Measurements from ENCODE around the gene COL4A1.

Gene COL4A1

DNA sequence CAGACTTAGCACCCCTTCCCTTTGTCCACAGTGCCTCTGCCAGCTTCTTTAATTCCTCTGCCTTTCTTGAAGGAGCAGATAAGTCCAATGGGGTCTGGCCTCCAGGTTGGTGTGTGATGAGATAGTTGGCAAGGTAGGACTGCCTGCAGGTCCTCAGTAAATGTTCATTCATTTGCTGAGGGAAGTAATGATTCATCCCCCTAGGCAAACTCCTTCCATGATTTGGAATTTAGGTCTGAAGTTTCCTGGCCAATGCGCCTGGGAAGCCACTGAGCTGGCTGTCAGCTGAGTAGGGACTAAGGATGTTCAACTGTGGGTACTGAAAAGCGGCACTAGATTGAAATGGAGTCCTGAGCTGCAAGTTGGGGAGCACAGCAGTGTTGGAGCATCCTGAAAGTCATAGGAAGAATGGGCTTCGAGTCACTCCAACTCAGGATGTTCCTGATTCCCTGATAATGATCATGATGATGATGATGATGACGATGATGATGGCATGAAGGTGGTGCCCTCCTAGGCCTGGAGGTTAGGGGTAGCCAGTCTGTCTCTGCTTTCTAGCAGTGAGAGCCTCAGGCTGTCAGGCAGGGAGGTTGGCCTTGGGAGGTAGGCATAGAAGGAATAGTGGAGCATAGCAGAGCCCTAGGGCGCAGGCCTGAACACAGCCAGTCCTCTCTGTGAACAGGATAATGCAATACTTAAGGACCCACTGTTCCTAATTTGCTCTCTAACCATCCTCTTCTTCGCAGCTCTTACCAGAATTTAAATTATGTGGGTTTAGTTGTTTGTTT, 44.9 kb upstream of the COL4A1 start:
- DNase-seq (ENCODE audit: low read depth, low spot score), result no peak
- Histone ChIP-seq H3K36me3 (ENCODE audit: insufficient read depth, insufficient read length, low read length) (peaks cover 10% of the 10 kb centered on the region), H3K9me3 (ENCODE audit: insufficient read depth, low read length) (no peaks in the 10 kb centered on the region), H3K4me3 (ENCODE audit: insufficient read length, low read depth) (no peak overlapping the region), H3K9ac (ENCODE audit: insufficient read length, low read depth) (no peak overlapping the region), H3K4me1 (ENCODE audit: insufficient read depth, insufficient read length) (no peaks in the 10 kb centered on the region), H3K27me3 (ENCODE audit: insufficient read depth, insufficient read length) (no peaks in the 10 kb centered on the region)
- no peak for TF ChIP-seq SUZ12 (IDR thresholded peaks at IDR 0.05; ENCODE audit: extremely low read depth, insufficient read depth, insufficient read length)
- no peak for TF ChIP-seq YY1 (IDR thresholded peaks at IDR 0.05; ENCODE audit: insufficient read depth, insufficient read length)
- TF ChIP-seq ZNF274 (IDR thresholded peaks at IDR 0.05; ENCODE audit: low read depth, low read length), result no peak

DNA sequence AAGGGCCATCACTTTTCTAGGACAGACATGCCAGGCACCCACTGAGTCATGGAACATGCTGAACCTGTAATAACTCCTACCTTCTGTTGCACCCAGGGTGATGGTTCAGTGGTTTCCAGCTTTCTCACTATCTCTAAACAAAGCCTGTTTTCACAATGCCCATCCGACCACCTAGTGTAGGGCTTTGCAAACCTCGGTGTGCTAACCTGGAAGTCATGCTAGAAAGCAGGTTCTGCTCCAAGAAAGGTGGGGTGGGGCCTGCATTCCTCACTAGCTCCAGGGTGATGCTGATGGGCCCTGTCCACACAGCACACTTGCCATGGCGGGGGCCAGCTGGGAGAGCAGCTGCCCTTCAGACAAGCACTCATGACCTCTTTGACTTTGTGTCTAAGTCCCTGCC, 43.6 kb upstream of the COL4A1 start:
- H3K9me3 ChIP-seq (ENCODE audit: insufficient read depth, low read length), result no peaks in the 10 kb centered on the region
- DNase-seq (ENCODE audit: low read depth, low spot score), result no peak
- H3K9ac ChIP-seq (ENCODE audit: insufficient read length, low read depth), result no peak overlapping the region
- no peaks in the 10 kb centered on the region for H3K4me1 ChIP-seq (ENCODE audit: insufficient read depth, insufficient read length)
- peaks cover 12% of the 10 kb centered on the region for H3K36me3 ChIP-seq (ENCODE audit: insufficient read depth, insufficient read length, low read length)
- H3K4me3 ChIP-seq (ENCODE audit: insufficient read length, low read depth), result no peak overlapping the region
- no peaks in the 10 kb centered on the region for H3K27me3 ChIP-seq (ENCODE audit: insufficient read depth, insufficient read length)
- no peak for TF ChIP-seq YY1 (IDR thresholded peaks at IDR 0.05; ENCODE audit: insufficient read depth, insufficient read length)
- no peak for TF ChIP-seq ZNF274 (IDR thresholded peaks at IDR 0.05; ENCODE audit: low read depth, low read length)
- no peak for TF ChIP-seq SUZ12 (IDR thresholded peaks at IDR 0.05; ENCODE audit: extremely low read depth, insufficient read depth, insufficient read length)

DNA sequence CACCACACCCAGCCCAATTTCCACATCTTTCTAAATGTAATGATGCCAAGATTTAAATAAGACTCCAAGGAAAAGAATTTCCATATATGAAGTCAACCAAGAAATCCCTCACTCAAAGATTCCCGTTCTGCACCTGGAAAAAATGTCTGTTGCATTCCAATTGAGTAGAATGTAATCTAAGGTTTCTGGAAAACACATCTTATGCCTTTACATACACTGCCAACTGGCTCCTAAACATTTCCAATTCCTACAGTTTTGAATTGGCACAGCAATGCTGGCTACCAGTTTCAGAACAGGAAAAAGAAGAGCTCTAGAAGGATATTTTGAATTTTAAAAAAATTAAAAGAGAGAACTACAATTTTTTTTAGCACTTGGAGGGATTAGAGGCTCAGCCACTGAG, 43.1 kb upstream of the COL4A1 start:
- no peak for TF ChIP-seq ZNF274 (IDR thresholded peaks at IDR 0.05; ENCODE audit: low read depth, low read length)
- TF ChIP-seq YY1 (IDR thresholded peaks at IDR 0.05; ENCODE audit: insufficient read depth, insufficient read length), result no peak
- TF ChIP-seq SUZ12 (IDR thresholded peaks at IDR 0.05; ENCODE audit: extremely low read depth, insufficient read depth, insufficient read length), result no peak
- Histone ChIP-seq H3K36me3 (ENCODE audit: insufficient read depth, insufficient read length, low read length) (peaks cover 16% of the 10 kb centered on the region), H3K4me1 (ENCODE audit: insufficient read depth, insufficient read length) (no peaks in the 10 kb centered on the region), H3K9ac (ENCODE audit: insufficient read length, low read depth) (no peak overlapping the region), H3K9me3 (ENCODE audit: insufficient read depth, low read length) (no peaks in the 10 kb centered on the region), H3K4me3 (ENCODE audit: insufficient read length, low read depth) (no peak overlapping the region), H3K27me3 (ENCODE audit: insufficient read depth, insufficient read length) (no peaks in the 10 kb centered on the region)
- no peak for DNase-seq (ENCODE audit: low read depth, low spot score)

DNA sequence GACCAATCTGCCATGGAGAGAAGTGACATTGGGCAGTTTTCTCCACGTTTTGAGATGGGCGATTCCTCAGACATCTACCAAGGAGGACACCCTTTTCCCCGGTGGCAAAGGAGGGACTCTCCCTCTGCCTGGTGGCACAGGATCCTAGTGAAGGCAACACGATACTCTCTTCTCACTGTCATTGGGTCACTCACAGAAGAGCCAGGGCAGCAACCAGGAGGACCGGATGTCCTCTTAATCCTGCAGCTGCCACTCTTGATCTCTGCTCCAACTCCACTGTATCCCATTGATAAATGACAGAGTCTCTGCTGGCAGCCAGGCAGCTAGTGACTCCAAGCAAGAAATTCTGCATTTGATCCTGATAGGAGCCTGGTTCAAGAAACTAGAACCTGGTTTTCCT, 42.3 kb upstream of the COL4A1 start:
- Histone ChIP-seq H3K36me3 (ENCODE audit: insufficient read depth, insufficient read length, low read length) (peaks cover 17% of the 10 kb centered on the region), H3K4me3 (ENCODE audit: insufficient read length, low read depth) (no peak overlapping the region), H3K9ac (ENCODE audit: insufficient read length, low read depth) (no peak overlapping the region), H3K27me3 (ENCODE audit: insufficient read depth, insufficient read length) (no peaks in the 10 kb centered on the region), H3K9me3 (ENCODE audit: insufficient read depth, low read length) (no peaks in the 10 kb centered on the region; the same call in 1 of the 2 replicates), H3K4me1 (ENCODE audit: insufficient read depth, insufficient read length) (no peaks in the 10 kb centered on the region)
- no peak for DNase-seq (ENCODE audit: low read depth, low spot score)
- TF ChIP-seq YY1 (IDR thresholded peaks at IDR 0.05; ENCODE audit: insufficient read depth, insufficient read length) (no peak), ZNF274 (IDR thresholded peaks at IDR 0.05; ENCODE audit: low read depth, low read length) (no peak), SUZ12 (IDR thresholded peaks at IDR 0.05; ENCODE audit: extremely low read depth, insufficient read depth, insufficient read length) (no peak)

DNA sequence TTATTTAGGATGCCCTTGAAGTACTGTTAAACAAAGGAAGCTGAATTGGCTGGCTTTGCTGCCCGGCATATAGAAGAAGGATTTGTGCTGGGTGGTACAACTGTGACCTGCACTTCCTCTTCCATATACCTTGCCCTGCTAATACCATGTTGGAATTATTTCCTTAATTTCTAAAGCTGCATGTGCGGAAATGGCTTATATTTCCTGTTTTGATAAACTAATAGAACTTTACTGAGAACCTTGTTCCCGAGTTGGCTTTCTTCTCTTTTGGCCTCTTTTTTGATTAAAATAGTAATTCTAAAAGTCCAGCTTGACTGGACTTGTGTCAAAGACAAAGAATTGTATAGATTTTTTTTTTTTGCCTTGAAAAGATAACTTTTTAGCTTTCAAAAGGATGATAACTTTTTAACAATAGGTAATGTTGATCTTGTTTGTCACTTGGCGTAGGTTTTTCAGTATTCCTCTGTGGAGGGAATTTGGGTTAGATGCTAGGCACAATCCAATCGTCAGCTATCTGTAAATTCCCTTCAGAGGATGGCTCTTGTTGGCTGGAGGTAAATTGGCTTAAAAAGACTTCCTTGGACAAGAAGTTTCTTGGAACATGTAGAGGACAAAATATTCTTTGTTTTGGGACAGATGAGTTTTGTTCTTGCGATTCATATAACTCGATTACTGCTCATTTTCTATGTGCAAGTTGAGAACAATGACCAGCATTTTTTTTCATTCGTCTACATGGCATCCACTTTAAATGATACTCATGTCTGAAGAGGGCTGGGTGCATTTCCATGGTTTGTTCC, 41.5 kb upstream of the COL4A1 start:
- Histone ChIP-seq H3K4me1 (ENCODE audit: insufficient read depth, insufficient read length) (no peaks in the 10 kb centered on the region), H3K36me3 (ENCODE audit: insufficient read depth, insufficient read length, low read length) (peaks cover 15% of the 10 kb centered on the region), H3K9me3 (ENCODE audit: insufficient read depth, low read length) (no peaks in the 10 kb centered on the region; the same call in 1 of the 2 replicates), H3K4me3 (ENCODE audit: insufficient read length, low read depth) (no peak overlapping the region), H3K9ac (ENCODE audit: insufficient read length, low read depth) (no peak overlapping the region), H3K27me3 (ENCODE audit: insufficient read depth, insufficient read length) (no peaks in the 10 kb centered on the region)
- DNase-seq (ENCODE audit: low read depth, low spot score), result no peak
- TF ChIP-seq SUZ12 (IDR thresholded peaks at IDR 0.05; ENCODE audit: extremely low read depth, insufficient read depth, insufficient read length) (no peak), ZNF274 (IDR thresholded peaks at IDR 0.05; ENCODE audit: low read depth, low read length) (no peak), YY1 (IDR thresholded peaks at IDR 0.05; ENCODE audit: insufficient read depth, insufficient read length) (no peak)

DNA sequence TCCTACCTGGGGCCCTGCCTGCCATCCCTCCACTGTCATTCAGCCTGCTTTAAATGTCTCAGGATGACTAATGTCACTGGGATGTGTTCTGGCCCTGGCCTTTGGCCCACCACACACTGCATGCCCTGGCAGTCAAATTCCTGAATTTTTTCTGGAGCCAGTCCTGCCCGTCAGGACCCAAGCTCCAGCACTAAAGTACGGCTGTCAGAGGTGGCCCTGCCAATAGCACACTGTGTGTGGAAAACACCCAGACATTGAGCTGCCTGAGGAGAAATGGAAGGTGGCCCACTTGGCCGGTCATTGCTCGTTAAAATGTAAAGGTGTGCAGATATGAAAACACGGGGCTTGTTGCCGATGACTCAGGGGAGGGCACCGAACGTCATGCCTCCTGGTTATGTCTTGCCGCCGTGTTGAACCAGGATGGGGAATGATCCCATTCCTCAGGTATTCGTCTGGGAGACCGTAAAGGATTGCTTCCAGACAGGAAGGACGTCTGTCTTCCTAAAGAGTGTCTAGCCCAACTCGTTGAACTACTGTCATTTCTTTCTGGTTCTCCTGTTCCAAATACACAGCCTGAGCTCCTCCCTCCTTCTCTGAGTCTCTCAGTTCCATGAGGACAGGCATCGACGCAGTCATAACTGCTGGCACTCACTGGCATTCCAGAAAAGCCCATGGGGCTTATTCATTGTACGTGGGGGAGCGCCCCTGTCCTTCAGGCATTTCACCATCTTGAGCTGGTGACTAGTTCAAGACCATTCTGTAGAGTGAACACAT, 40.8 kb upstream of the COL4A1 start:
- Histone ChIP-seq H3K9me3 (ENCODE audit: insufficient read depth, low read length) (no peaks in the 10 kb centered on the region; the same call in 1 of the 2 replicates), H3K27me3 (ENCODE audit: insufficient read depth, insufficient read length) (no peaks in the 10 kb centered on the region), H3K9ac (ENCODE audit: insufficient read length, low read depth) (no peak overlapping the region), H3K4me1 (ENCODE audit: insufficient read depth, insufficient read length) (no peaks in the 10 kb centered on the region), H3K36me3 (ENCODE audit: insufficient read depth, insufficient read length, low read length) (peaks cover 17% of the 10 kb centered on the region), H3K4me3 (ENCODE audit: insufficient read length, low read depth) (no peak overlapping the region)
- TF ChIP-seq YY1 (IDR thresholded peaks at IDR 0.05; ENCODE audit: insufficient read depth, insufficient read length) (no peak), SUZ12 (IDR thresholded peaks at IDR 0.05; ENCODE audit: extremely low read depth, insufficient read depth, insufficient read length) (no peak), ZNF274 (IDR thresholded peaks at IDR 0.05; ENCODE audit: low read depth, low read length) (no peak)
- DNase-seq (ENCODE audit: low read depth, low spot score), result no peak
